ENCODE results near the gene SERPINB13.
"Not testable (repeated sequence)": the region's sequence is repeated elsewhere in the genome, so short reads cannot be mapped to it uniquely, and the experiment has no call there.

SERPINB13 gene

DNA sequence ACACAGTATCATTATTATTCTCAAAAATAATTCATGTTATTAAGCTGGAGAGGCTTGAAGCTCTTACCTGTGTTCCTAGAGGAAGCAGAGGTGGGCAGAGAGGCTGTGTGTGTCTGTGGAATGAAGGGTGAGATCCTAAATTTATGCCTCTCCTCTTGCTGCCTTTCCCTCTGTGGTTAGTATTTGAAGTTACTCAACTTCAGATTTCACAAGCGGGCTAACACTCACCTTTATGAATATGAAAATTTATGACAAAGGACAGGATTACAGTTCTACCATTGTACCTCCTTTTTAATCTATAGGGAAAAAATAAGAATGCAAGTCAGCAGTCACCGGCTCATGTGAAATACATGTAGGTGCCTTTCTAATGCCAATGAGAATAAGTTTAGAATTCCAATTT is 57.0 kb downstream of the SERPINB13 start, which contains the start of gene SERPINB4:
Gene SERPINB4, minus strand, starts transcription at position 115 of the 400 bp plus-strand sequence. CDS start 679 bp downstream, outside the sequence.
- FAIRE-seq: not testable (repeated sequence)

GRCh38 chr18:63644694-63645093 is 57.6 kb downstream of the SERPINB13 start:
- FAIRE-seq; DNase-seq (ENCODE audit: insufficient read length, low spot score): not testable (repeated sequence)

More for the DNA sequence above, 57.0 kb downstream of the SERPINB13 start, which contains the start of gene SERPINB4:
- DNase-seq (ENCODE audit: insufficient read length, low spot score): not testable (repeated sequence)

DNA sequence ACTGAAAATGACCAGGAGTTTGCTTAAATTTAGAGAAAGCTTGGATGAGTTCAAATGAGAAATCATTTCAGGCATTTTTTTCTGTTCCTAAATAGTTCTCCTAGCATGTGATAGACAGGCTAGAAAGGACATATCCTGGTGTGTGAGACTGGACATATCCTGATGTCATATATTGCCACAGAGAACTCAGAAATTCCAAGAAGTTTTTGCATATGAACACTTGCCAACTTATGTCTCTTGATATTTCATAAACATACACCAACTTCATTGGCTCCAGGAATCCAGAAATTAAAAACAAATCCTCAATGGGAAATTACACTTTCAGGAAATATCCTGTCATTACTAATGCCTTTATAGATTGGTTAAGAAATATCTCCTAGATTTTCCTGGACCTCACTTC is 59.8 kb downstream of the SERPINB13 start:
- FAIRE-seq (no peak), DNase-seq (ENCODE audit: insufficient read length, low spot score) (no peak)

- DNase-seq (ENCODE audit: insufficient read length, low spot score): no peak
- no peak for FAIRE-seq
These were observed 61.1 kb downstream of the SERPINB13 start for GRCh38 chr18:63648241-63648640.

Measured in HTR-8/SVneo (cell line).